Left lung (tissue), 10 donors: ENCODE data around the gene HOATZ. TPM values are rescaled to one million over a fixed set of nuclear protein-coding genes. Genes with fewer than 3 reads are reported as not detected.

Source experiments
- ATAC-seq: fragments of 200-7000 bp; cut with Tn5 transposase; one replicate; pipeline ENCODE4 v1.9.1; 2020; ENCODE audit warnings: moderate library complexity
- DNase-seq, 4 donors: peaks; one replicate each; pipeline ENCODE4 v3.0.0-alpha.2; 2013 to 2020
- H3K27ac ChIP-seq, 2 donors: fragments of 200-600 bp; sonication (generic) in 1 of 2; one replicate each; pipeline versions ENCODE4 v1.5.0 to v1.8.0; 2020 to 2021
- H3K27me3 ChIP-seq, 2 donors: fragments of 200-600 bp; sonication (generic) in 1 of 2; one replicate each; pipeline versions ENCODE4 v1.5.0 to v1.8.0; 2020 to 2021
- H3K36me3 ChIP-seq, 2 donors: fragments of 200-600 bp; sonication (generic) in 1 of 2; one replicate each; pipeline versions ENCODE4 v1.5.0 to v1.8.0; 2020 to 2021
- H3K4me1 ChIP-seq, 2 donors: fragments of 200-600 bp; one replicate each; pipeline ENCODE4 v1.8.0; 2021
- H3K4me3 ChIP-seq, 2 donors: fragments of 200-600 bp; sonication (generic) in 1 of 2; one replicate each; pipeline versions ENCODE4 v1.5.0 to v1.8.0; 2020 to 2021; ENCODE audit warnings: mild to moderate bottlenecking in 1 of 2
- H3K9me3 ChIP-seq, 2 donors: fragments of 200-600 bp; sonication (generic) in 1 of 2; one replicate each; pipeline versions ENCODE4 v1.5.0 to v1.8.0; 2020 to 2021
- CTCF ChIP-seq, 2 donors: fragments of 200-600 bp; sonication (generic) in 1 of 2; IDR thresholded peaks; one replicate each; pipeline versions ENCODE4 v1.5.0 to v1.8.0; 2021; ENCODE audit warnings: antibody characterized with exemption in 2 of 2
- intact Hi-C, 2 donors: fragments of 100-400 bp; cut with DNase I; formaldehyde crosslinking; loops; one replicate each; pipeline versions ENCODE4 v1.11.2 to v1.14.2; 2022
- polyA plus RNA-seq, 6 donors: library from polyadenylated mRNA; unstranded; fragments of 120-200 nt; gene quantifications; one replicate each; pipeline ENCODE4 v1.2.1, GENCODE V29; 2013; ENCODE audit not compliant: insufficient read length in 6 of 6
- total RNA-seq, 2 donors: library from RNA; stranded (reverse); fragmentation: NEBNext Ultra II Directional; extraction: Animal tissue kit (Norgen Biotek cat#: 25700); gene quantifications; one replicate each; pipeline ENCODE4 v1.2.1, GENCODE V29; 2021
- donor health status: DM: no; HTN: yes; CAD: no.
- donor health status: DM: no; HTN: no; CAD: no.

Gene HOATZ
- total and polyA plus RNA-seq, 8 donors, result 2.0 to 13.7 (median 8.5) TPM; not detected in 1

- no peak overlapping the region for H3K27ac ChIP-seq
- no peaks in the 10 kb centered on the region for H3K27me3 ChIP-seq
- H3K36me3 ChIP-seq, result no peaks in the 10 kb centered on the region
- no peak for TF ChIP-seq CTCF (IDR thresholded peaks at IDR 0.05)
- intact Hi-C loops, result no loop called here
- ATAC-seq (no peak), DNase-seq (no peak)
- H3K9me3 ChIP-seq, result no peaks in the 10 kb centered on the region
- H3K4me3 ChIP-seq, result no peak overlapping the region
- H3K4me1 ChIP-seq, result peaks cover 0 to 5% of the 10 kb centered on the region in 2 donors
Observed at GRCh38 chr11:111570796-111571195, 56.2 kb downstream of the HOATZ start.

- ATAC-seq, result no peak
- intact Hi-C loops, result no loop called here
- TF ChIP-seq CTCF (IDR thresholded peaks at IDR 0.05), result no peak
- Histone ChIP-seq H3K4me3 (no peak overlapping the region), H3K9me3 (no peaks in the 10 kb centered on the region), H3K27ac (no peak overlapping the region), H3K27me3 (no peaks in the 10 kb centered on the region), H3K36me3 (no peaks in the 10 kb centered on the region), H3K4me1 (peaks cover 0 to 5% of the 10 kb centered on the region in 2 donors)
- no peak for DNase-seq
Observed at GRCh38 chr11:111571829-111572501, 57.4 kb downstream of the HOATZ start.

DNA sequence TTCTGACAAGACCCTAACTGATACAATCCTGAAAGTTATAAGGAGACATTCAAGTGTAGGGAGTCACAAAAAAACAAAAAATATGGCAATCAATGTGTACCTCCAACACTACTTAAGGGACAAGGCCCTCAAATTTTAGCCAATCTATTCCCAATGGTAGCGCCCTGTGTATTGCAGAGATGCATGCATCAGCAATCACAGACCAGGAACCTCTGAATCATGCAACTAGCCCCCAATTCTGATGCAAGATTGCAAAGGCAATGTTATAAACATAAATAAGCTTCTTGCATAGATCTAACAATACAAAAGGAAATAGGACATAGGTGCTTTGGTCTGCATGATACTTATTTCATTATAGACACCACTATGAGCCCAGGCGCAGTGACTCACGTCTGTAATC, 58.0 kb downstream of the HOATZ start:
- Histone ChIP-seq H3K4me1 (peaks cover 0 to 5% of the 10 kb centered on the region in 2 donors), H3K9me3 (no peaks in the 10 kb centered on the region), H3K36me3 (no peaks in the 10 kb centered on the region), H3K4me3 (no peak overlapping the region), H3K27me3 (no peaks in the 10 kb centered on the region), H3K27ac (no peak overlapping the region)
- ATAC-seq (no peak), DNase-seq (no peak)
- intact Hi-C loops, result no loop called here
- TF ChIP-seq CTCF (IDR thresholded peaks at IDR 0.05), result no peak

GRCh38 chr11:111573821-111574249, 59.3 kb downstream of the HOATZ start:
- H3K27me3 ChIP-seq, result no peaks in the 10 kb centered on the region
- H3K27ac ChIP-seq, result peak overlapping the region in 1 of 2 donors; percentile 33
- H3K9me3 ChIP-seq, result no peaks in the 10 kb centered on the region
- H3K36me3 ChIP-seq, result no peaks in the 10 kb centered on the region
- H3K4me1 ChIP-seq, result peaks cover 0 to 5% of the 10 kb centered on the region in 2 donors
- ATAC-seq (peak; percentile 46), DNase-seq (peak in 2 of 4 donors; percentile 55 to 57)
- intact Hi-C loops, result no loop called here
- H3K4me3 ChIP-seq, result no peak overlapping the region
- no peak for TF ChIP-seq CTCF (IDR thresholded peaks at IDR 0.05)

DNA sequence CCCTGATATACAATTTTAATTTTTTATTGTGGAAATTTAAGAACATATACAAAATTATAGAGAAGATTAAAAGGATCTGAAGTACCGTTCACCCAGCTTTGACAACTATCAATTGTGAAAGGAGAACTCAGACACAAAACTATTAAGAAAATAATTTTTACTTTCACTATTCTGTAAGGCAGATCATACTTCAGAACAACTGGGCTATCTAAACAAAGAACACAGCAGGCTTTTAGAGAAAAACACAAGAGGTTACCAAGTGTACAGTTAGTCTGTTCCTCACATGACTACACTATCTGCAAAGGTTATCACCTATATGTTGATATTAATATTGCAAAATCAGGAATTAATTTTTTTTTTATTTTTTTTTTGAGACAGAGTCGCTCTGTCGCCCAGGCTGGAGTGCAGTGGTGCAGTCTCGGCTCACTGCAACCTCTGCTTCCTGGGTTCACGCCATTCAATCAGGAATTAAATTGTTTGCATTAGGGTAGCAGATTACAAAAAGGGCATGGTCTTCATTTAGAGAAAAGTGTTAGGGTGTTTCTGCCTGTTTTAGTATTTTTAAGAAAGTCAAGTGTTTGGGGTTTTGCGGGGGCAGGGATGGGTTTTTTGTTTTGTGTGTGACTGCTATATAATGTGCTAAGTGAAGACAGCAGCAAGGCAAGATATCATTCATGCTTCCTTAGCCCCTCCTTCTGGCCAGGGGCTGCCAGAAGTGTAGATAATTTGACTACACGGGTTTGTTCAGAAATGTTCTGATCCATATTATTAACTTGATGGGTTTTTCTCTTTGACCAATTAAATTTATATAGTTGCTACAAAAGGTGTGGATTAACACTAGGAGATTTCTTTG, 60.0 kb downstream of the HOATZ start:
- Histone ChIP-seq H3K4me3 (peak overlapping the region in 1 of 2 donors; percentile 14), H3K27me3 (no peaks in the 10 kb centered on the region), H3K27ac (peak overlapping the region in 1 of 2 donors; percentile 33), H3K4me1 (peaks cover 0 to 5% of the 10 kb centered on the region in 2 donors), H3K9me3 (no peaks in the 10 kb centered on the region), H3K36me3 (no peaks in the 10 kb centered on the region)
- intact Hi-C loops, result no loop called here
- no peak for DNase-seq
- TF ChIP-seq CTCF (IDR thresholded peaks at IDR 0.05), result no peak
- peak; percentile 56 for ATAC-seq
